ENCODE measurements around the gene RBM39.
A peak's percentile ranks its signal among the peaks of the same experiment; 100 is the strongest.
"Not testable (repeated sequence)": the region's sequence is repeated elsewhere in the genome, so short reads cannot be mapped to it uniquely, and the experiment has no call there.

The RBM39 gene

DNA sequence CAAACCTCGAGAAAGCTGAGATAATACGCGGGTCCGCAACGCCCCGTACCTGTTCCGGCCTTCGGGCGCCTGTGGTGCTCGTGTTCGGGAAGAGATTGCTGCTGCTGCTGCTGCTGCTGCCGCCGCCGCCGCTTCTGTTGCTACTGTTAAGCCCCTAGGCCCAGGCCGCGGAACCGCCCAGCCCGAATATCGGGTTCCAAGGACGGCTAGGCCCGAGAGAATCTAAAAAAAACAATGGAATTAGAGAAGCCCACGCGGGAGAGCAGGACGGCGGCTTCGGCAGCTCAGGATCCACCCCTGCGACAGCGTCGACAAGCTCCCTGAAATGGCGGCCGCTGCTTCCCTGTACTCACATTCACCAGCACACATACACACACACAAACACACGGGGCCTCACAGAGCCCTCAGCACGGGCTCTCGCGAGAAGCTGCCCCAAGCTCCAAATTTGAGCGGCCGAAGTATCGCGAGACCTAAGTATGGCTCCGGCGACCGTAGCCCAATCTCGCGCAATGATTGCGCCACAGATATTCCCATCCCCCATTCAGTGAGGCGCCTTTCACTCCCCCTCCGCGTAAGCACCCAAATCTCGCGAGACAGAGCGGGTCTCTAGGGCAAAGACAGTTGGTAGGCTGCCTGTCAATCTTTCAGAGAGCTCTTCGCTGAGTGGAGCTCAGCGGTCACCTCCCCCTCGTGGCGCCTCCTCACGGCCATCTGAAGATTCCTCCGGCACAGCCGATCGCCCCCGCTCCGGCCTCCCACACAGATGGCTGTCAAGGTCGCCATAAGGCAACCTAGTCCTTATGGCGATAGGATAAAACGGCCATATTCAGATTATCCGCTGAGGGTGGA is at the start of gene RBM39:
Gene RBM39, minus strand, starts transcription at position 369 of the 849 bp plus-strand sequence. CDS start 1,386 bp downstream, outside the sequence.
- Histone ChIP-seq H3K27me3 (ENCODE audit: control insufficient read depth in 1 of 2, insufficient read depth in 2 of 2, low read length in 2 of 2) (no peaks in the 10 kb centered on the region), H3K36me3 (ENCODE audit: insufficient read depth, low read length) (peaks cover 24% of the 10 kb centered on the region), H3K9me3 (ENCODE audit: low read length) (no peaks in the 10 kb centered on the region), H3K4me3 (ENCODE audit: low read depth in 1 of 2, low read length in 2 of 2) (peak within 1 kb of the TSS; percentile 91 to 100), H3K9ac (ENCODE audit: low read length) (peak within 1 kb of the TSS; percentile 98), H3K27ac (ENCODE audit: low read depth, low read length) (peak within 1 kb of the TSS; percentile 100), H3K4me1 (ENCODE audit: insufficient read depth, low read length) (peaks cover 36% of the 10 kb centered on the region)

DNA sequence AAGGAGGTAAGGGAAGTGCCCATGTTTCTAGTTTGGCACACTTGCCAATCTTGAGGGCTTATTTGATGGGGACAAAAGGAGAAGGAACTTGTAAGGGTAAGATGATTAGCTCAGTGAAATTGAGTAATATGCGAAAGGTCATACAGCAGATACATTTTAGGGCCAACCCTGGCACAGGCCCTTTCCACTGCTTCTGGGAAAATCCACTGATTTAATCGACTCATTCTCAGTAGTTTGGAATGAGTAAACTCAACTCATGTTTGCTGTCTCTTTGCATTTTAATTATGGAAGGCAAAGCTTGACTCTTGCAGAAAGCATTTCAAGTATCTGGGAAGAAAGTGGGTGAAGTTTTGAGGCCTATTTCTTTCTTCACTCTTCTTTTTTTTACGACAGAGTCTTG is 49.8 kb upstream of the RBM39 start:
- Histone ChIP-seq H3K27ac (ENCODE audit: low read depth, low read length) (no peak overlapping the region), H3K4me1 (ENCODE audit: insufficient read depth, low read length) (no peaks in the 10 kb centered on the region), H3K9me3 (ENCODE audit: low read length) (no peaks in the 10 kb centered on the region), H3K36me3 (ENCODE audit: insufficient read depth, low read length) (no peaks in the 10 kb centered on the region), H3K9ac (ENCODE audit: low read length) (no peak overlapping the region), H3K27me3 (ENCODE audit: control insufficient read depth in 1 of 2, insufficient read depth in 2 of 2, low read length in 2 of 2) (no peaks in the 10 kb centered on the region), H3K4me3 (ENCODE audit: low read depth in 1 of 2, low read length in 2 of 2) (no peak overlapping the region)

DNA sequence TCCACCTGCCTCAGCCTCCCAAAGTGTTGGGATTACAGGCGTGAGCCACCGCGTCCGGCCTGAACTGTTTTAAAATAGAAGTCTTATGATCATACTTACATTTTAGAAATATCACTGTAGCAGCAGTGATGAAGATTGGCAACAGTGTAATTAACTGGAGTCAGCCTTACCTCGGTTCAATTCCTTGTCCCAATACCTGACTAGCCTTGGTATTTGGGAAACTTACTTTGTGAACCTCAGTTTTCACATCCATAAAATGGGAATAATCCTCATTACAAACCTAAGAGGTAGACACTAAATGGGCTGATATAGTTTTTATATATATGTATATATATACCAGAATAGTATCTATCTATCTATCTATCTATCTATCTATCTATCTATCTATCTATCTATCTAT is 49.0 kb upstream of the RBM39 start:
- Histone ChIP-seq H3K4me3 (ENCODE audit: low read depth in 1 of 2, low read length in 2 of 2) (no peak overlapping the region), H3K27me3 (ENCODE audit: control insufficient read depth in 1 of 2, insufficient read depth in 2 of 2, low read length in 2 of 2) (no peaks in the 10 kb centered on the region), H3K36me3 (ENCODE audit: insufficient read depth, low read length) (no peaks in the 10 kb centered on the region), H3K4me1 (ENCODE audit: insufficient read depth, low read length) (no peaks in the 10 kb centered on the region), H3K9me3 (ENCODE audit: low read length) (no peaks in the 10 kb centered on the region), H3K27ac (ENCODE audit: low read depth, low read length) (no peak overlapping the region), H3K9ac (ENCODE audit: low read length) (no peak overlapping the region)

GRCh38 chr20:35788796-35789195 is 46.7 kb upstream of the RBM39 start:
- no peaks in the 10 kb centered on the region for H3K27me3 ChIP-seq (ENCODE audit: control insufficient read depth in 1 of 2, insufficient read depth in 2 of 2, low read length in 2 of 2)
- H3K9ac ChIP-seq (ENCODE audit: low read length), result no peak overlapping the region
- H3K4me3 ChIP-seq (ENCODE audit: low read depth in 1 of 2, low read length in 2 of 2), result no peak overlapping the region
- no peaks in the 10 kb centered on the region for H3K36me3 ChIP-seq (ENCODE audit: insufficient read depth, low read length)
- H3K4me1 ChIP-seq (ENCODE audit: insufficient read depth, low read length), result no peaks in the 10 kb centered on the region
- no peak overlapping the region for H3K27ac ChIP-seq (ENCODE audit: low read depth, low read length)
- no peaks in the 10 kb centered on the region for H3K9me3 ChIP-seq (ENCODE audit: low read length)

DNA sequence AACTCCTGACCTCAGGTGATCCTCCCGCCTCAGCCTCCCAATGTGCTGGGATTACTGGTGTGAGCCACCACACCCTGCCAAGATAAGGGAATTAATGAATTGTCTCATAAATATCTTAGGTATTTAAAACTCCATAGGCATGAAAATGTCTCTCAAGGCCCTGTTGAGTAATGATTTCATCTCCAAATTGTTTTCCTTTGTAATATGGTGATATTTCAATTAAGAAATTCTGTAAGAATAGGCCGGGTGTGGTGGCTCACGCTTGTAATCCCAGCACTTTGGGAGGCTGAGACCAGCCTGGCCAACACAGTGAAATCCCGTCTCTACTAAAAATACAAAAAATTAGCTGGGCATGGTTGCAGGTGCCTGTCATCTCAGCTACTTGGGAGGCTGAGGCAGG is 43.5 kb upstream of the RBM39 start:
- H3K27me3 ChIP-seq (ENCODE audit: control insufficient read depth in 1 of 2, insufficient read depth in 2 of 2, low read length in 2 of 2); H3K4me3 ChIP-seq (ENCODE audit: low read depth in 1 of 2, low read length in 2 of 2); H3K36me3 ChIP-seq (ENCODE audit: insufficient read depth, low read length); H3K4me1 ChIP-seq (ENCODE audit: insufficient read depth, low read length); H3K9ac ChIP-seq (ENCODE audit: low read length); H3K9me3 ChIP-seq (ENCODE audit: low read length); H3K27ac ChIP-seq (ENCODE audit: low read depth, low read length): not testable (repeated sequence)

GRCh38 chr20:35783811-35784210 is 41.8 kb upstream of the RBM39 start:
- H3K27me3 ChIP-seq (ENCODE audit: control insufficient read depth in 1 of 2, insufficient read depth in 2 of 2, low read length in 2 of 2); H3K27ac ChIP-seq (ENCODE audit: low read depth, low read length); H3K4me3 ChIP-seq (ENCODE audit: low read depth in 1 of 2, low read length in 2 of 2); H3K36me3 ChIP-seq (ENCODE audit: insufficient read depth, low read length); H3K4me1 ChIP-seq (ENCODE audit: insufficient read depth, low read length); H3K9ac ChIP-seq (ENCODE audit: low read length); H3K9me3 ChIP-seq (ENCODE audit: low read length): not testable (repeated sequence)

DNA sequence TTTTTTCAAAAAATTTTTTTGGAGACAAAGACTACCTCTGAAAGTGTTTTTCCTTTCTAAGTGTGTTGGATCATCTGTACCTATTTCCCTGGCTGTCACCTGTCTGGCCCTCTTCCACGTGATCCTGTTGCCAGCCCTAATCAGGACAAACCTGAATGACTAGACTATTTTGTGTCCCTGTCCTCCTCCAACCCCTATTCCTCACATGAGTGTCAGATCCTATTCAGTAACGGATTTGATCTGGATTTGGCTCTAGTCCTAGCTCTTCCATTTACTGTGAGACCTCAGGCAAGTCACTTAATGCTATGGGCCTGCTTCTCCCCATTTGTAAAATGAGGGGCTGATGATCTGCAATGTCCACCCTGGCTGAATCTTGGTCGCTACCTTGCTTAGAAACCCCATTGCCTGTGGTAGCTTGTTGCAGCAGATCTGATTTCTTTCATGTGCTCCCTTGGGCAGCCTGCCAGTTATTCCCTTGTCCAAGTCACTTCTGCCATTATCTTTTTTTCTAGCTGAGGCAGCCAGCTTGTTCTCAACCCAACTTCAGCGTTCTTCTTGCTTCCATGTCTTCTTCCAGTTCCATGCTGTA is 34.5 kb upstream of the RBM39 start:
- Histone ChIP-seq H3K4me1 (ENCODE audit: insufficient read depth, low read length) (peaks cover 29% of the 10 kb centered on the region), H3K9me3 (ENCODE audit: low read length) (no peaks in the 10 kb centered on the region), H3K4me3 (ENCODE audit: low read depth in 1 of 2, low read length in 2 of 2) (no peak overlapping the region), H3K27ac (ENCODE audit: low read depth, low read length) (no peak overlapping the region), H3K27me3 (ENCODE audit: control insufficient read depth in 1 of 2, insufficient read depth in 2 of 2, low read length in 2 of 2) (no peaks in the 10 kb centered on the region), H3K36me3 (ENCODE audit: insufficient read depth, low read length) (no peaks in the 10 kb centered on the region), H3K9ac (ENCODE audit: low read length) (no peak overlapping the region)

DNA sequence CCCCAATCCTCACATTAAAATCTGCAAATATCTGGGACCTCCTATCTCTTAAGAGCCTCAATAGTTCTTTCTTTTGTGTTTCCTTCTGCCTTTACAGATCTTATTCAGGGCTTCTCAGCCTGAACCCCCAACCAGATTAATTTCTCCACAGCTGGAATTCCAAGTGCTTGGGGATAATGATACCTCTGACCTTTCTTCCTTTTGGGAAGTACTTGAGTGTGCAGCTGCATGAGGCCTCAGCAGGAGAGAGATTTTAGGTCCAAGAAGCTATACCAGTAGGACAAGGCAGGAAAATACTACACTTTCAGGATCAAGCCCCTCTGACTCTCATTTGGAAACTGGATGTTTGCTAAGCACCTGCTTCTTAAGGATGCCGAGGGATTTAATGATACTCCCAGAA is 32.3 kb upstream of the RBM39 start:
- no peak overlapping the region for H3K9ac ChIP-seq (ENCODE audit: low read length)
- no peaks in the 10 kb centered on the region for H3K36me3 ChIP-seq (ENCODE audit: insufficient read depth, low read length)
- no peak overlapping the region for H3K4me3 ChIP-seq (ENCODE audit: low read depth in 1 of 2, low read length in 2 of 2)
- H3K9me3 ChIP-seq (ENCODE audit: low read length), result no peaks in the 10 kb centered on the region
- H3K4me1 ChIP-seq (ENCODE audit: insufficient read depth, low read length), result peaks cover 37% of the 10 kb centered on the region
- H3K27me3 ChIP-seq (ENCODE audit: control insufficient read depth in 1 of 2, insufficient read depth in 2 of 2, low read length in 2 of 2), result no peaks in the 10 kb centered on the region
- H3K27ac ChIP-seq (ENCODE audit: low read depth, low read length), result no peak overlapping the region

DNA sequence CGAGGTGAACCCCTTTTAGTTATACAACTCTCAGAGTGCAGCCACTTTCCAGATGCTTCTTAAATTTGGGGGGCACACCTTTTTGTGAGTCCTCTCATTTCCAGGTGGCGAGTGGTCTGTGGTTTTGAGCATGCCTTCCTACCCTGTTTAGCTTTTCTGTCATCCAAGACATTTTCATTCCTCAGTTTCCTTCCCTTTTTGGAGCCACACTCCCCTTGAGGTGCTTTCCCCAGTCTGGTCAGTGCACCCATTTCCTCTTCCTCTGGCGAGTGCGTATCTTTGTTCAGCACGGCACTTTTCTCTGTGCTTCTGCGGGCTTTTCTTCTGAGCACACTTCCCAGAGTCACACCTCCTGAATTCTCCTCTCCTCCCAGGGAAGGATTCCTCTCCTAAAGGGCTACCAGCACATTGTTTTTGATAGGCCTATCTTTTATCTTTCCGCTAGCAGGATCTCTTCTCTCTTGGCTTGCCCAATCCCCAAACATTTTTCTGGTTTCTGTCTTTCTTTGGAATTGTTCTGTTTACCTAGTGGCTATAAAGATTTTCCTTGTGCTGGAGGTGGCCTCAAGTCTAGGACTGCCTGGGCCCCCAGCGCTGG is 31.2 kb upstream of the RBM39 start:
- H3K27ac ChIP-seq (ENCODE audit: low read depth, low read length), result peak overlapping the region; percentile 72
- peaks cover 41% of the 10 kb centered on the region for H3K4me1 ChIP-seq (ENCODE audit: insufficient read depth, low read length)
- H3K9ac ChIP-seq (ENCODE audit: low read length), result peak overlapping the region; percentile 62
- no peaks in the 10 kb centered on the region for H3K36me3 ChIP-seq (ENCODE audit: insufficient read depth, low read length)
- H3K9me3 ChIP-seq (ENCODE audit: low read length), result no peaks in the 10 kb centered on the region
- H3K27me3 ChIP-seq (ENCODE audit: control insufficient read depth in 1 of 2, insufficient read depth in 2 of 2, low read length in 2 of 2), result no peaks in the 10 kb centered on the region
- H3K4me3 ChIP-seq (ENCODE audit: low read depth in 1 of 2, low read length in 2 of 2), result peak overlapping the region in 1 of 2 donors; percentile 63

GRCh38 chr20:35772563-35773058 is 30.6 kb upstream of the RBM39 start:
- Histone ChIP-seq H3K4me1 (ENCODE audit: insufficient read depth, low read length) (peaks cover 41% of the 10 kb centered on the region), H3K27me3 (ENCODE audit: control insufficient read depth in 1 of 2, insufficient read depth in 2 of 2, low read length in 2 of 2) (no peaks in the 10 kb centered on the region), H3K9ac (ENCODE audit: low read length) (peak overlapping the region; percentile 62), H3K9me3 (ENCODE audit: low read length) (no peaks in the 10 kb centered on the region), H3K36me3 (ENCODE audit: insufficient read depth, low read length) (no peaks in the 10 kb centered on the region), H3K27ac (ENCODE audit: low read depth, low read length) (peak overlapping the region; percentile 72), H3K4me3 (ENCODE audit: low read depth in 1 of 2, low read length in 2 of 2) (peak overlapping the region; percentile 34 to 63)

DNA sequence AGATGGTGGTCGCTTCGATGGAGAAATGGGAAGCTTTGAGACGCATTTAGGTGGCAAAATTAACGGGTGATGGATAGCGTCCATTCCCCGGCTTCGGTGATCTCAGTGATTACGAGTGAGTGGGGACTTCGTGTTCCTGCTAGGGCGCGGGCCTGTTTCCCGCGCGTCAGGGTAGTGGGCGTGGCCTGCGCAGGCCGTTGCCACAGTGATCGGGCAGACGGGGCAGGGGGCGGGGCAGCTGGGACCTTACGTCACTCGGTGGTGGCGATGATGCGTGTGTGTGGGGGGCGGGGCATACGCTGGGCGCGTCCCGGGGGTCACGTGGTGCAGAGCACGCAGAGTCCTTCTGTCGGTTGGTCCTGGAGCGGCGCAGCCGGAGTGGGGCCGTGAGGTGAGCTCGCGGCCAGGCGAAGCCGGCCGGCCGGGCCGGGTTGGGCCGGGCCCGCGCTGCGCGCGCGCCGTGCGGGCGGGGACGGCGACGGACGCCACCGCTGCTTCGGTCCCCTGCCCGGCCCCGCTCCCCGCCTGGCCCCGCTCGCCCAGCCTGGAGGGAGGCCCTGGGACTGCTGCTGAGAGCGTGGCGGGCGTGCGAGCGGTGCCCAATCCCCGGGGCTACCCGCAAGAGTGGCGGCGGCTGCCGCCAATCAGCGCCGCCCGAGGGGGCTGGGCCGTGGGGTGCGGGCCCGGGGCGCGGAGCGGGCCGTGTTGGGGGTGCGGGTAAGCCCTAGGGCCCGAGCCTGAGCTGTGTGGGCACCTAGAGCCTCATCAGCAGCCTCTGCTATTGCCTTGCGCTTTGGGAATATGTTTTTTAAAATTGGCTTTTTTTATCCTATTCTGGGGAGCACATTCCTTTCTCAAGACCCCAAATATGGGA is 29.9 kb upstream of the RBM39 start, which contains the start of gene PHF20:
Gene PHF20, plus strand, starts transcription at position 327 of the 874 bp plus-strand sequence. CDS start 29,508 bp downstream, outside the sequence.
- Histone ChIP-seq H3K9me3 (ENCODE audit: low read length) (no peaks in the 10 kb centered on the region), H3K27me3 (ENCODE audit: control insufficient read depth in 1 of 2, insufficient read depth in 2 of 2, low read length in 2 of 2) (no peaks in the 10 kb centered on the region), H3K36me3 (ENCODE audit: insufficient read depth, low read length) (no peaks in the 10 kb centered on the region), H3K4me3 (ENCODE audit: low read depth in 1 of 2, low read length in 2 of 2) (peak within 1 kb of the TSS; percentile 34 to 63), H3K4me1 (ENCODE audit: insufficient read depth, low read length) (peaks cover 38% of the 10 kb centered on the region), H3K9ac (ENCODE audit: low read length) (peak within 1 kb of the TSS; percentile 62), H3K27ac (ENCODE audit: low read depth, low read length) (peak within 1 kb of the TSS; percentile 72)
